Measurements from ENCODE around the gene PRSS36. TPM values are rescaled to one million over a fixed set of nuclear protein-coding genes. Genes with fewer than 3 reads are reported as not detected.
A peak's percentile ranks its signal among the peaks of the same experiment; 100 is the strongest.

The PRSS36 gene
- total RNA-seq, 2 donors from 2014 or later, result 3.0 to 4.2 TPM

GRCh38 chr16:31132303-31132979, 17.4 kb downstream of the PRSS36 start:
- intact Hi-C loops (cut with DNase I), result no loop called here
- ATAC-seq (no peak), DNase-seq (no peak)

- DNase-seq (no peak), ATAC-seq (no peak)
- intact Hi-C loops (cut with DNase I), result no loop called here
Observed at GRCh38 chr16:31131841-31132271, 18.0 kb downstream of the PRSS36 start.

- ATAC-seq, result no peak
- DNase-seq, result no peak
- intact Hi-C loops (cut with DNase I), result no loop called here
Observed at GRCh38 chr16:31131416-31131815, 18.4 kb downstream of the PRSS36 start.

- intact Hi-C loops (cut with DNase I), result no loop called here
- ATAC-seq, result no peak
- DNase-seq, result no peak
Observed at GRCh38 chr16:31130899-31131298, 19.0 kb downstream of the PRSS36 start.

- no peak for ATAC-seq
- no peak for DNase-seq
- intact Hi-C loops (cut with DNase I), result no loop called here
Observed at GRCh38 chr16:31130336-31130891, 19.5 kb downstream of the PRSS36 start.

GRCh38 chr16:31129568-31130335, 20.1 kb downstream of the PRSS36 start:
- intact Hi-C loops (cut with DNase I), result no loop called here
- peak; percentile 81 for DNase-seq
- ATAC-seq, result peak; percentile 58 to 64

GRCh38 chr16:31128711-31129567, 20.9 kb downstream of the PRSS36 start:
- DNase-seq (peak; percentile 75), ATAC-seq (peak; percentile 46 to 67)
- intact Hi-C loops (cut with DNase I), result no loop called here

GRCh38 chr16:31127182-31127581, 22.7 kb downstream of the PRSS36 start:
- DNase-seq (no peak), ATAC-seq (no peak)
- intact Hi-C loops (cut with DNase I), result no loop called here

- ATAC-seq, result no peak
- intact Hi-C loops (cut with DNase I), result no loop called here
- DNase-seq, result no peak
Observed at GRCh38 chr16:31125844-31126243, 24.0 kb downstream of the PRSS36 start.

- intact Hi-C loops (cut with DNase I), result no loop called here
- DNase-seq (no peak), ATAC-seq (no peak)
Observed at GRCh38 chr16:31120129-31120528, 29.7 kb downstream of the PRSS36 start.

- ATAC-seq (peak in 1 of 2 donors; percentile 34), DNase-seq (no peak)
Observed at GRCh38 chr16:31118223-31119155, 31.4 kb downstream of the PRSS36 start.

GRCh38 chr16:31117384-31118222, 32.3 kb downstream of the PRSS36 start, which contains the start of gene KAT8:
TSS of gene KAT8 (plus strand) at chr16:31117664. CDS start at chr16:31117682, 18 bp downstream.
- intact Hi-C loops (cut with DNase I), result loop anchor here in 1 of 2 donors (1.0 kb wide), 1 partner anchor 25 kb away; no protein-coding TSS in a partner anchor

More at GRCh38 chr16:31118223-31119155, 31.4 kb downstream of the PRSS36 start:
- intact Hi-C loops (cut with DNase I), result loop anchor here in 1 of 2 donors (1.0 kb wide), 1 partner anchor 24 kb away; no protein-coding TSS in a partner anchor

GRCh38 chr16:31114468-31114867, 35.4 kb downstream of the PRSS36 start:
- ATAC-seq (no peak), DNase-seq (no peak)
- intact Hi-C loops (cut with DNase I), result no loop called here

More at GRCh38 chr16:31117384-31118222, 32.3 kb downstream of the PRSS36 start, which contains the start of gene KAT8:
- peak; percentile 98 for ATAC-seq
- DNase-seq, result peak; percentile 98

- ATAC-seq, result no peak
Observed at GRCh38 chr16:31113121-31114120, 36.4 kb downstream of the PRSS36 start.

GRCh38 chr16:31112711-31113110, 37.2 kb downstream of the PRSS36 start:
- DNase-seq, result no peak
- intact Hi-C loops (cut with DNase I), result no loop called here
- no peak for ATAC-seq

More at GRCh38 chr16:31113121-31114120, 36.4 kb downstream of the PRSS36 start:
- no peak for DNase-seq
- intact Hi-C loops (cut with DNase I), result no loop called here
